SH-SY5Y (cell line): Measurements from ENCODE around the gene UTP3.

Source experiments
- GATA2 ChIP-seq: IDR thresholded peaks from 2 replicates; pipeline ENCODE4 v1.6.1; 2011; ENCODE audit warnings: mild to moderate bottlenecking, low read depth, low read length
- GATA3 ChIP-seq: IDR thresholded peaks from 2 replicates; pipeline ENCODE4 v1.6.1; 2011; ENCODE audit warnings: low read depth, mild to moderate bottlenecking, low read length, moderate library complexity

GRCh38 chr4:70674191-70674590 is 14.1 kb upstream of the UTP3 start:
- TF ChIP-seq GATA2, result no peak
- TF ChIP-seq GATA3, result no peak
